ENCODE measurements around the gene PCTP.

DNA sequence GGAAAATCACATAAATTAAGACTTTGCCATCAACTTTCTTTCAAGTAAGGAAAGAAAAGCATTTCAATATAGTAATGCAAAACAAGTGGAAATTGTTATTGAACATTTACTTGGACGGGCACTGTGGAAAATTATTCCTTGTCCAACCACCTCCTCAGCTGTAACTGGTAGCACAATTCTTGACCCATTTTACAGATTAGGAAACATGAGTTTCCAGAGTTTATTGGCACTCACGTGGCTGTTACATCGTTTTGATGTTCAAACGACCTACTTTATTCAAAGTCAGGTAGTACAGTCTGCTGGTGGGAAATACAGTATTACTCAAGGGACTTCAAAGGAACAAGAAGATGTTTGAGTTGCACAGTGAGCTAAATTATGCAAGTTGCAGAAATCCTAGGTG is 866 bp upstream of the PCTP start:
- TF ChIP-seq CTCF (IDR thresholded peaks at IDR 0.05; ENCODE audit: poor library complexity) (no peak), EZH2 (IDR thresholded peaks at IDR 0.05; ENCODE audit: borderline replicate concordance) (no peak), EZH2phosphoT487 (IDR thresholded peaks at IDR 0.05; ENCODE audit: low read depth, severe bottlenecking, unreplicated experiment) (no peak)
